ENCODE data around the gene CLUH. TPM values are rescaled to one million over a fixed set of nuclear protein-coding genes. Genes with fewer than 3 reads are reported as not detected.

The CLUH gene
- total RNA-seq, 1 donor: 74.9 TPM

Small RNAs within 50 kb of the gene (small RNA-seq; reads per million reads assigned to genes)
- gene MIR1253 (not detected), gene MIR6776 (not detected), gene RN7SL608P (not detected), gene hsa-mir-1253 (not detected)

Other genes starting within 250 kb of the CLUH start
- 14.0 TPM for gene METTL16, start 199.9 kb downstream of the CLUH start, total RNA-seq
- gene PAFAH1B1, start 118.1 kb downstream of the CLUH start, total RNA-seq: 44.7 TPM
- gene CCDC92B, start 37.9 kb upstream of the CLUH start, total RNA-seq: 0.27 TPM
- gene RAP1GAP2, start 84.7 kb upstream of the CLUH start, total RNA-seq: 28.0 TPM

Measured in hematopoietic multipotent progenitor cell (in vitro differentiated cells).